Measurements from ENCODE around the gene COPS6.

Gene COPS6

DNA sequence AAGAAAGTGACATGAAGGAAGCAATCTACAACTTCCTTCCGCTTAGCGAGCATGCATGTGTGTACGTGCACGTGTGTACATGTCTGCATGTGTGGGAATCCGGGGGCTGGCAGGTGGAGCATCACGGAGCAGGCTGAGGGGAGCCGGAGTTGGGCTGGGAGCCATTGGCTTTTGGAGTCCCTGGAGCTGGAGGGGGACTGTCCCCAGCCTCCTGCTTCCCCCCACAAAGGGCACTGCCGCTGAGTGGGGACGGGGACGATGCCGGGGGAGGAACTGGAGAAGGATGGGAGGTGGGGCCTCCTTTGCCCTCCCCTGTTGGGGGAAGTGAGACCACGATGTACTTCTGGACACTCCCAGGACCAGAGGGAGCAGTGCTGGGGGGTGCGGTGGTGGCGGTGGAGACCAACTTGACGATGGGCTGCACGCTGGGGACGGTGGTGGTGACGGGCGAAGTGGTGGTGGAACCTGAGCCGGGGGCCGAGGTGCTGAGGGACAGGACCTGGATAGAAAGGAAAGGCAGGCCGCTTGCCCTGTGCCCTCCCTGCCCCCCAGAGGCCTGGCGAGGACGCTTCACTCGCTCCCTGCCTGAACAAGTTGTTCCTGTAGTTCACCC lies 18.5 kb downstream of the COPS6 start:
- no peak for FAIRE-seq
- TF ChIP-seq POLR2AphosphoS5 (IDR thresholded peaks at IDR 0.05; ENCODE audit: low read depth, low read length) = no peak
- TF ChIP-seq TAF1 (IDR thresholded peaks at IDR 0.05; ENCODE audit: borderline replicate concordance, low read depth, low read length) = no peak
- TF ChIP-seq POLR2A (IDR thresholded peaks at IDR 0.05; ENCODE audit: low read depth, low read length) = no peak
- no peak for DNase-seq (ENCODE audit: insufficient read length)

DNA sequence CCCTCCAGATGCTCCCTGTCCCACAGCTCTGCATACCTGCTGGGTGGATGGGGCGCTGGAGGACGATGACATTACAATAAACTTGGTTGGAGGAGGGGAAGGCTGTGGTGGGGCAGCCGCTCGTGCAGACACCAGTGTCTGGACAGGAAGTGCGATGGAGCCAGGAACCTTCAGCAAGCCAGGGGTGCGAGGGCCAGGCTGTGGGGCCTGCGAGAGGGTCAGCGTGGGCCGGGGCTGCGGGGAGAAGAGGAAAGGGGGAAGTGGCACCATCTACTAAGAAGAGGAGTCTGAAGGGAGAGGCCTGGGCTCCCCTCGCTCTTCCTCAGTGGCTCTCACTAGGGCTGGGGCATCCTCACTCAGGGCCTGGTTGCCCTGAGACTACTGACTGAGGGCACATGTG lies 19.1 kb downstream of the COPS6 start:
- DNase-seq (ENCODE audit: insufficient read length) = no peak
- TF ChIP-seq POLR2A (IDR thresholded peaks at IDR 0.05; ENCODE audit: low read depth, low read length) = no peak
- TF ChIP-seq POLR2AphosphoS5 (IDR thresholded peaks at IDR 0.05; ENCODE audit: low read depth, low read length) = no peak
- no peak for TF ChIP-seq TAF1 (IDR thresholded peaks at IDR 0.05; ENCODE audit: borderline replicate concordance, low read depth, low read length)
- no peak for FAIRE-seq

DNA sequence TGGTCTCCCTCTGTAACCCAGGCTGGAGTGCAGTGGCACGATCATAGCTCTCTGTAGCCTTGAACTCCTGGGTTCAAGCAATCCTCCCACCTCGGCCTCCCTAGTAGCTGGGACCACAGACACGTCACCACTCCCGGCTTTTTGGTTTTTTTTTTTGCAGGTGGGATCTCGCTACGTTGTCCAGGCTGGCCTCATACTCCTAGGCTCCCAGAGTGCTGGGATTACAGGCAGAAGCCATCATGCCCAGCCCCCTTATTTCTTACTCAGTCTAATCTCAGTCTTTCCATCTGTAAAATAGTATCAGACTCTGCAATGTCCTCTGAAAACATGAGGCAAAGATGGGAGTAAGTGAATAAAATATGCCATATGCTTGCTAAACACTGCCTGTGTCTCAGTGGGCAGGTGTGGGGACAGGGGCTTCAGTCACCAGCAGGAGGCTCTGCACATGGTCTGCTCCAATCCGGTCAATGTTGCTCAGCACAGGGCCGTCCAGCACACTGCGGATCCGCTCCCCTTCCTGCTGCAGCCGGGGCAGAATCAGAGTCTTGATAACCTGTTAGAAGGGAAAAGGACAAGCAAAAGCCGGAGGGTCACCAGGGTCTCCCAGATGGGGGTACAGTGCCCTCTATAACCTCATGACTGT lies 20.9 kb downstream of the COPS6 start:
- no peak for FAIRE-seq
- no peak for DNase-seq (ENCODE audit: insufficient read length)
- TF ChIP-seq POLR2A (IDR thresholded peaks at IDR 0.05; ENCODE audit: low read depth, low read length) (no peak), POLR2AphosphoS5 (IDR thresholded peaks at IDR 0.05; ENCODE audit: low read depth, low read length) (no peak), TAF1 (IDR thresholded peaks at IDR 0.05; ENCODE audit: borderline replicate concordance, low read depth, low read length) (no peak)

DNA sequence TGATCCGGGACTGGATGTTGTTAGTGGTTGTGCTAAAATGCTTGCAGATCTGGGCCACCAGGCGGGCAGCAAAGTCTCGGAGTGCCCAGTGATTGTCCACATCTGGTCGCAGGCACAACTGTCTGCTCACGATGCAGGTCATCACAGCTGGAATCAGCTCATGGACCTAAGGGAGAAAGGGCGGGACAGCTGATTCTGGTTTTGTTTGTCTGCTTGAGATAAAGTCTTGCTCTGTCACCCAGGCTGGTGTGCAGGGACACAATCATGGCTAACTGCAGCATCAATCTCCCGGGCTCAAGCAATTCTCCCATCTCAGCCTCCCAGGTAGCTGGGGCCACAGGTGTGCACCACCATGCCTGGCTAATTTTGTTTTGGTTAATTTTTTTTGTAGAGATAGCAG lies 22.4 kb downstream of the COPS6 start:
- FAIRE-seq = no peak
- DNase-seq (ENCODE audit: insufficient read length) = no peak
- no peak for TF ChIP-seq POLR2A (IDR thresholded peaks at IDR 0.05; ENCODE audit: low read depth, low read length)

DNA sequence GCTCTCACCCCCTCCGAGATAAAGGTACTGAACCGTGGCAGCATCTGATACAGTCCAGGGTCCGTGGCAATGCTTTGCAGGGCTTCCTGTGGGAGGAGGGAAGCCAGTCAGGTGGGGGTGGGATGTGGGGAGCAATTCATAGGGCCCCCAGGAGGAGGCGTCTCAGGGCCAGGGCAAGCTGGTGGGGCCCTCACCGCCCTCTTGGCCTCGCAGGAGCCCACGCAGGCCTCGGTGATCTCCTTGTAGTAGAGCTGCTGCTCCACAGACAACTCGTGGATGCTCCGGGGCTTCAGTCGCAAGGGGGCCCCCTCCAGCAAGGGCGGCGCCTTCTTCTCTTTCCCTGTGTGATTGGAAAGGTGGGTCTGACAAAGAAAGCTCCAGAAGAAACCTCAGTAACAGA lies 23.1 kb downstream of the COPS6 start:
- TF ChIP-seq POLR2AphosphoS5 (IDR thresholded peaks at IDR 0.05; ENCODE audit: low read depth, low read length) = no peak
- TF ChIP-seq TAF1 (IDR thresholded peaks at IDR 0.05; ENCODE audit: borderline replicate concordance, low read depth, low read length) = no peak
- TF ChIP-seq POLR2A (IDR thresholded peaks at IDR 0.05; ENCODE audit: low read depth, low read length) = no peak
- DNase-seq (ENCODE audit: insufficient read length) = no peak
- no peak for FAIRE-seq

DNA sequence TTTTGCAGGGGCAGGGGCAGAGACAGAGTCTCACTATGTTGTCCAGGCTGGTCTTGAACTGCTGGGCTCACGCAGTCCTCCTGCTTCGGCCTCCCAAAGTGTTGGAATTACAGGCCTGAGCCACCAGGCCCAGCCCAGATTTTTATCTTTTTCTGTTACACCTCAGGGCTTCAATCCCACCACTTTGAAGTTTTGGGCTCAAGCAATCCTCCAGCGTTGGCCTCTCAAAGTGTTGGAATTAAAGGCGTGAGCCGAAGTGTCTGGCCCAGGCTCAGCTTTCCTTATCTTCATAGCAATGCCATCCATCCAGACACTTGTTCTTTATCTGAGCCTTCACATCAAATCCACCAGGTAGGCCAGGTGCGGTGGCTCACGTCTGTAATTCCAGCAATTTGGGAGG lies 26.3 kb downstream of the COPS6 start:
- TF ChIP-seq POLR2AphosphoS5 (IDR thresholded peaks at IDR 0.05; ENCODE audit: low read depth, low read length) (no peak), POLR2A (IDR thresholded peaks at IDR 0.05; ENCODE audit: low read depth, low read length) (no peak), TAF1 (IDR thresholded peaks at IDR 0.05; ENCODE audit: borderline replicate concordance, low read depth, low read length) (no peak)
- DNase-seq (ENCODE audit: insufficient read length) (no peak), FAIRE-seq (no peak)

DNA sequence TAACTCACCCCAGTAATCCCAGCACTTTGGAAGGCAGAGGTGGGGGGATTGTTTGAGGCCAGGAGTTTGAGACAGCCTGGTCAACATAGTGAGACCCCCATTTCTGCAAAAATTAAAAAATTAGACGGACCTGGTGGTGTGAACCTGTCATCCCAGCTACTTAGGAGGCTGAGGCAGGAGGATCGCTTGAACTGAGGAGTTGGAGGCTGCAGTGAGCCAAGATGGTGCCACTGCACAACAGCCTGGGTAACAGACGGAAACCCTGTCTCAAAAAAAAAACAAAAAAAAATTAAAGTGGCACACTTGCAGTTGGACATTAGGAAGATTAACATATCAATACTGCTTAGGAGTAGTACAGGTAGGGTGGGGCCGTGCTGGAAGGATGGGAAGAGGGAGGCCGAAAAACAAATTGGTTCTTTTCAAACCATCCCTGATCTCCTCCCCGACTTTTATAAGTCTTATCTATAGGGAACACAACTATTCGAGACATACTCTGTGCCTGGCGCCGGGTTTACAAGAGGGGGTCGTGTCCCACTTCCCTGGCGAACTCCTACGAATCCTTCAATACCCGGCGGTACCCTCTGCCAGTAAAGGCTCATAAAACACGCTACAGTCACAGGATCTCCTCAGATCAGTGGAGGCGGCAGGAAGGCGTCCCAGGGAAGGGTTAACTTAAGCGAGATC lies 29.8 kb downstream of the COPS6 start:
- DNase-seq (ENCODE audit: insufficient read length) = no peak
- no peak for FAIRE-seq
- TF ChIP-seq POLR2AphosphoS5 (IDR thresholded peaks at IDR 0.05; ENCODE audit: low read depth, low read length) (no peak), POLR2A (IDR thresholded peaks at IDR 0.05; ENCODE audit: low read depth, low read length) (no peak), TAF1 (IDR thresholded peaks at IDR 0.05; ENCODE audit: borderline replicate concordance, low read depth, low read length) (no peak)

DNA sequence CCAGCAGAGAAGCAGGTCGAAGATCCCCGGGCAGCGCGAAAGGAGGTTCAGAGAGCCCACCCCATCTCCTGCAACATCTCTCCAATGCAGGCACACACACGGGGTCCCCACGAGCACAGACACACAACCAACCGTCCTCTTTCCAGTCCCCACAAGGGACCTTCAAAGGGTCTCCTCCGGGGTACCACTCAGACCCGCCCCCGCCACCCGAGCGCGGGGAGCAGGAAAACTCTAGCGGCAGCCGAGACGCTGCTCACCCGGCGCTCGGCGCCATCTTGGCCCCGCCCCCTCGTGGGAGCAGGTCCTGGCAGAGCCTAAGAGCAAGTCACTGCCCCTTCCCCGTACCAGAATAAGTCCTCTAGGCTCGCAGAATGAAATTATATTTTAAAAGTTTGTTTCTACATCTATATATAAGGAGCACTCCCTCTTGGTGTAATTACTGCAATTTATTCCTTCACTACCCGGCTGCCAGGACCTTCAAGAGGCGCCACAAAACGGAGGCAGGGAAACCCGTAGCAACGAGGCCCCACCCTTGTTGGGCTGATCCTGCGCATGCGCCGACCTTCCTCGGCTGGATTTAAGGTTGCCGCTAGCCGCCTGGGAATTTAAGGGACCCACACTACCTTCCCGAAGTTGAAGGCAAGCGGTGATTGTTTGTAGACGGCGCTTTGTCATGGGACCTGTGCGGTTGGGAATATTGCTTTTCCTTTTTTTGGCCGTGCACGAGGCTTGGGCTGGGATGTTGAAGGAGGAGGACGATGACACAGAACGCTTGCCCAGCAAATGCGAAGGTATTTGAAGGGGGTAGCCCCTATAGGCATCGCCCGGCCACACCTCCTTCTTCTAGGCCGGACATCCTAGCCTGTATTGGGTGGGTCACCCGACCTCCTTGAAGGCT lies 30.6 kb downstream of the COPS6 start, which contains the start of the genes CNPY4 and TAF6:
Gene CNPY4, plus strand, starts transcription at position 563 of the 898 bp plus-strand sequence. Its CDS starts 111 bp downstream, at position 674.
Gene TAF6, minus strand, starts transcription at position 287 of the 898 bp plus-strand sequence. CDS start 5,149 bp downstream, outside the sequence.
- FAIRE-seq = peak; percentile 92
- TF ChIP-seq POLR2AphosphoS5 (IDR thresholded peaks at IDR 0.05; ENCODE audit: low read depth, low read length) = peak; percentile 46
- peak; percentile 72; the same call in 1 of the 2 replicates for TF ChIP-seq POLR2A (IDR thresholded peaks at IDR 0.05; ENCODE audit: low read depth, low read length)
- peak; percentile 100 for TF ChIP-seq TAF1 (IDR thresholded peaks at IDR 0.05; ENCODE audit: borderline replicate concordance, low read depth, low read length)
- peak; percentile 99 for DNase-seq (ENCODE audit: insufficient read length)

DNA sequence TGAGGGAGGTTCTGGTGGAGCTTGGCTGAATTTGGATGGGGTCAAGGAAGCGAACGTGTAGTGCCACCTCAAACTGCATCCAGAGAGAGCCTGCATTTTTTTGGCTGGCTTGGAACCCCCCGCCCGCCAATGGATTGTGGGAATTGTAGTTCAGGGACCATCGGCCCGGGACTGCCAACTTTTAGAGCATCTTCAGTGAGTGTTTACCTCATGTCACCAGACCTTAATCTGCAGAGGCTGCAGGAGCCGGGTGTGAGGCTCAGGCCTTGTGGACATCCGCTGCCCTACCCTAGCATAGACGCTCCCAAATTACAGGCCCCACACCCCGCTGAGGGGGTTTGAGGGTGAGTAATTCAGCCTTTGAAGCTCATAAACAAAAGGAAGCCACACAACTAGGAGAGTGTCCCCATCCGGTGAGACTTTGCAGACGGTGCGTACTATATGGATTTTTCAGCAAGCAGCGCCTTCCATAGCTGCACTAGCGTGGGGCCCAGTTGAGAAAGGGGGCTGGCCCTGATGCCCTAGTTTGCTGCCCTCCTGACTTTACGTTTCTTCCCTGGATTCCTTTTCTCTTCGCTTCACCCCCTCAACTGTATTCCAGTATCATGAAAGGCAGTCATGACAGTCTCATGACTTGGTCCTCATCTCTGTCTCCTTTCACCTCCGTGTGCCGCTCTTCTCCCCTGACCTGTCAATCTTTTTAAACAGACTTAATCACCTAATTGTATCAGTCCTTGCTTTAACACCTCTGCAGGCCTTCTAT lies 31.4 kb downstream of the COPS6 start:
- no peak for TF ChIP-seq POLR2AphosphoS5 (IDR thresholded peaks at IDR 0.05; ENCODE audit: low read depth, low read length)
- TF ChIP-seq TAF1 (IDR thresholded peaks at IDR 0.05; ENCODE audit: borderline replicate concordance, low read depth, low read length) = no peak
- TF ChIP-seq POLR2A (IDR thresholded peaks at IDR 0.05; ENCODE audit: low read depth, low read length) = no peak
- FAIRE-seq (no peak), DNase-seq (ENCODE audit: insufficient read length) (no peak)

DNA sequence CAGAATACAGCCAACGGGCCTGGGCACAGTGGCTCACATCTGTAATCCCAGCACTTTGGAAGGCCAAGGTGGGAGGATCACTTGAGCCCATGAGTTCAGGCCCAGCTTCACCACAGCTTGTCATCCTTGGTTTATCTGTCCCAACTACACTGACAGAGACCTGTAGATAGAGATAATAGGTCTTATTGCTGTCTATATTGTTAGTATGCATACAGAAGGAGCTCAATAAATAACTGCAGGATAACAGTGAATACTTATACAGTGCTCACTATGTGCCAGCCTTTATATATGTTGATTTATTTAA lies 31.9 kb downstream of the COPS6 start:
- no peak for TF ChIP-seq POLR2AphosphoS5 (IDR thresholded peaks at IDR 0.05; ENCODE audit: low read depth, low read length)
- no peak for TF ChIP-seq POLR2A (IDR thresholded peaks at IDR 0.05; ENCODE audit: low read depth, low read length)
- no peak for TF ChIP-seq TAF1 (IDR thresholded peaks at IDR 0.05; ENCODE audit: borderline replicate concordance, low read depth, low read length)
- DNase-seq (ENCODE audit: insufficient read length) = no peak
- FAIRE-seq = no peak

Data from GM12892 (cell line).